Measurements from ENCODE around the gene PNPLA3. TPM values are rescaled to one million over a fixed set of nuclear protein-coding genes. Genes with fewer than 3 reads are reported as not detected.

Gene PNPLA3
- total RNA-seq, 2 experiments from 2014 or later, result 0.31 to 0.50 TPM

- ChIA-PET CTCF (no interaction called here), POLR2A (interaction anchor here (0.8 kb wide), 1 partner anchor 13 kb away, joined by 3 read pairs; no protein-coding TSS in a partner anchor)
- Mint-ChIP-seq H3K4me3 (no peak overlapping the region), H3K36me3 (no peaks in the 10 kb centered on the region), H3K4me1 (ENCODE audit: low read depth) (no peaks in the 10 kb centered on the region), H3K27ac (no peak overlapping the region), H3K9me3 (no peaks in the 10 kb centered on the region), H3K27me3 (peaks cover 9% of the 10 kb centered on the region)
- intact Hi-C loops (cut with micrococcal nuclease), result no loop called here
- DNase-seq, result no peak
Measured at GRCh38 chr22:43941449-43941848, 17.8 kb downstream of the PNPLA3 start.

- POLR2A ChIA-PET, result interaction anchor here (1.2 kb wide), 1 partner anchor 11 kb away, joined by 4 read pairs; the partner anchor contains the start of gene SAMM50
- CTCF ChIA-PET, result interaction anchor here (1.1 to 3.5 kb wide), 11 partner anchors 8 to 77 kb away, joined by 3 to 39 read pairs (median 9); partner anchors contain the start of genes PNPLA3 and SAMM50
- no peaks in the 10 kb centered on the region for H3K36me3 Mint-ChIP-seq
- H3K27ac Mint-ChIP-seq, result no peak overlapping the region
- no peak overlapping the region for H3K4me3 Mint-ChIP-seq
- intact Hi-C loops (cut with micrococcal nuclease), result no loop called here
- H3K9me3 Mint-ChIP-seq, result no peaks in the 10 kb centered on the region
- no peak for DNase-seq
- no peaks in the 10 kb centered on the region for H3K4me1 Mint-ChIP-seq (ENCODE audit: low read depth)
- peaks cover 4% of the 10 kb centered on the region for H3K27me3 Mint-ChIP-seq
Measured at GRCh38 chr22:43944670-43945430, 21.2 kb downstream of the PNPLA3 start.

DNA sequence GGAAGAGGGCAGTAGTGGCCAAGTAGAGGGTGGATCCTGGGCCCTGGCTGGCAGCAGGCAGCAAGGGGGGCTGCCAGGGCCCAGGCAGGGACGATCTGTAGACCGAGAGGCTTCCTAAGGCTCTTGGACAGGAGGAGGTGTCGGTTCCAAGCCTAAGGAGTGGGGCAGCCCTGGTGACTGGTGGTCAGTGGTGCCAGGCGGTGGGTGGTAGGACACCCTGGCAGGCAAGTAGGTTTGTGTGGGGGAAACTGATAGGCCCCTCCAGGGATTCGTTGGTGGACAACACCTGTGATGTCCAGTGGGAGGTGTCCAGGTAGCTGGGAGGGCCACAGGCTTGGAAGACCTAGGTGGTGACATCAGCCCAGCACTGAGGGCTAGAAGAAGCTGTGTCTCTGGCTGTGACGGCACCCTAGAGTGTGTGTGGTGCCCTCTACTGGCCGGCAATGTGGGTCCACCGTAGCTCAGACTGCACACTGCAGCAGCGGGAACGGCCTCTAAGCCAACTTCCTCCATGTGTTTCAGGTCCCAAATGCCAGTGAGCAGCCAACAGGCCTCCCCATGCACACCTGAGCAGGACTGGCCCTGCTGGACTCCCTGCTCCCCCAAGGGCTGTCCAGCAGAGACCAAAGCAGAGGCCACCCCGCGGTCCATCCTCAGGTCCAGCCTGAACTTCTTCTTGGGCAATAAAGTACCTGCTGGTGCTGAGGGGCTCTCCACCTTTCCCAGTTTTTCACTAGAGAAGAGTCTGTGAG lies 22.2 kb downstream of the PNPLA3 start:
- no peaks in the 10 kb centered on the region for H3K4me1 Mint-ChIP-seq (ENCODE audit: low read depth)
- POLR2A ChIA-PET, result interaction anchor here (1.2 kb wide), 1 partner anchor 10 kb away, joined by 4 read pairs; the partner anchor contains the start of gene SAMM50
- no peaks in the 10 kb centered on the region for H3K9me3 Mint-ChIP-seq
- H3K36me3 Mint-ChIP-seq, result no peaks in the 10 kb centered on the region
- CTCF ChIA-PET, result interaction anchor here (0.6 to 3.5 kb wide), 26 partner anchors 9 to 672 kb away, joined by 3 to 39 read pairs (median 4); partner anchors contain the start of genes PNPLA3 and SAMM50
- intact Hi-C loops (cut with micrococcal nuclease), result loop anchor here (1.0 kb wide), 1 partner anchor 63 kb away; no protein-coding TSS in a partner anchor
- H3K27ac Mint-ChIP-seq, result no peak overlapping the region
- DNase-seq, result peak; percentile 80
- H3K27me3 Mint-ChIP-seq, result peaks cover 4% of the 10 kb centered on the region
- H3K4me3 Mint-ChIP-seq, result no peak overlapping the region

GRCh38 chr22:43946384-43946667 lies 22.7 kb downstream of the PNPLA3 start:
- H3K4me3 Mint-ChIP-seq, result no peak overlapping the region
- H3K27ac Mint-ChIP-seq, result no peak overlapping the region
- H3K9me3 Mint-ChIP-seq, result no peaks in the 10 kb centered on the region
- no peaks in the 10 kb centered on the region for H3K4me1 Mint-ChIP-seq (ENCODE audit: low read depth)
- H3K36me3 Mint-ChIP-seq, result no peaks in the 10 kb centered on the region
- DNase-seq, result no peak
- POLR2A ChIA-PET, result no interaction called here
- peaks cover 4% of the 10 kb centered on the region for H3K27me3 Mint-ChIP-seq
- intact Hi-C loops (cut with micrococcal nuclease), result loop anchor here (1.0 kb wide), 1 partner anchor 63 kb away; no protein-coding TSS in a partner anchor
- CTCF ChIA-PET, result interaction anchor here (0.6 to 3.5 kb wide), 23 partner anchors 8 to 673 kb away, joined by 3 to 39 read pairs (median 5); partner anchors contain the start of genes PNPLA3 and SAMM50

DNA sequence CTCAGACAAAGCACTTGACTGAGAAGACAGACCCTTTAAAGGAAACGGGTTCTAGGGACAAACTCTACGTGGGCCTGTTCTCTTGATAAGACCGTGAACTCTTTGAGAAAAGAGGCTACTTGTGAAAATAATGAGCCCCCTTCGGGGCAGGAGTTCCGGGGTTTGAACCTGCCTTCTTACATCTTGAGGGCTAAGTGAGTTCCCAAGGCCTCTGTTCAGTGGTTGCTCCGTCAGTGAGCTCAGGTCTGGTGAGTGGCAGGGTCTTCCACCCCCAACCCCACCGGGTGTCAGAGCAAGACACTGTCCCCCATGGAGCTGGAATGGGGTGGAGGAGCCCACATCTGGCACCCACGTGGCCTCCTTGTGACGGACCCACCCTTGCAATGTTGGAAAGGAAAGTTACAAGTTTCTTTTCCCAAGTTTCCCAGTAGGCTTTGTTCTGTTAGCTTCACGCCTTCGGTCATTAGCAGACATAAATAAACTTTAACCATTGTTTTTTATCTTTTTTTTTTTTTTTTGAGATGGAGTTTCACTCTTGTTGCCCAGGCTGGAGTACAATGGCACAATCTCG lies 25.3 kb downstream of the PNPLA3 start:
- DNase-seq, result no peak
- ChIA-PET POLR2A (no interaction called here), CTCF (interaction anchor here (1.2 to 1.8 kb wide), 2 partner anchors 18 to 66 kb away, joined by 3 to 4 read pairs; no protein-coding TSS in a partner anchor)
- no peaks in the 10 kb centered on the region for H3K9me3 Mint-ChIP-seq
- peaks cover 3% of the 10 kb centered on the region for H3K27me3 Mint-ChIP-seq
- intact Hi-C loops (cut with micrococcal nuclease), result no loop called here
- H3K4me3 Mint-ChIP-seq, result no peak overlapping the region
- no peaks in the 10 kb centered on the region for H3K36me3 Mint-ChIP-seq
- H3K27ac Mint-ChIP-seq, result no peak overlapping the region
- peaks cover under 1% of the 10 kb centered on the region for H3K4me1 Mint-ChIP-seq (ENCODE audit: low read depth)

DNA sequence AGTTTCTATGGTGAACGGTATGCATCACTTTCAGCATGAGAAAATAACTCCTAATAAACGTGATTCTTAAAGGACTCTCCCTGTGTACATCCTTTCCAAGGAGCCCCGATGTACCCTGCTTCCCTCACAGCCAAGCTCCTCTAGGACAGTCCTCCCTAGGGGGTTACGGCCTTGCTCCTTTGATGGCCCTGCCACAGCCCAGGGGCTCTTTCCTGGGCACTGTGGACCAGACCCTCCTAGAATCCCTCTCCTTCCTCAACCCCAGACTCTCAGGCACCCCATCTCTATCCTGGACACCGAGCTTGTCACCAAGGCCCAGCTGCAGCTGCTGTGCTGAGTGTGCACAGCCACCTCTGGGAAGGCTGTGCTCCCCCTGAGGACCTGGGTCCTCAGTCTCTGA lies 27.8 kb downstream of the PNPLA3 start:
- POLR2A ChIA-PET, result no interaction called here
- Mint-ChIP-seq H3K4me1 (ENCODE audit: low read depth) (peaks cover 16% of the 10 kb centered on the region), H3K36me3 (peaks cover 2% of the 10 kb centered on the region), H3K27me3 (no peaks in the 10 kb centered on the region), H3K27ac (no peak overlapping the region), H3K9me3 (no peaks in the 10 kb centered on the region), H3K4me3 (no peak overlapping the region)
- intact Hi-C loops (cut with micrococcal nuclease), result no loop called here
- CTCF ChIA-PET, result interaction anchor here (0.5 kb wide), 1 partner anchor 722 kb away, joined by 3 read pairs; no protein-coding TSS in a partner anchor
- no peak for DNase-seq

DNA sequence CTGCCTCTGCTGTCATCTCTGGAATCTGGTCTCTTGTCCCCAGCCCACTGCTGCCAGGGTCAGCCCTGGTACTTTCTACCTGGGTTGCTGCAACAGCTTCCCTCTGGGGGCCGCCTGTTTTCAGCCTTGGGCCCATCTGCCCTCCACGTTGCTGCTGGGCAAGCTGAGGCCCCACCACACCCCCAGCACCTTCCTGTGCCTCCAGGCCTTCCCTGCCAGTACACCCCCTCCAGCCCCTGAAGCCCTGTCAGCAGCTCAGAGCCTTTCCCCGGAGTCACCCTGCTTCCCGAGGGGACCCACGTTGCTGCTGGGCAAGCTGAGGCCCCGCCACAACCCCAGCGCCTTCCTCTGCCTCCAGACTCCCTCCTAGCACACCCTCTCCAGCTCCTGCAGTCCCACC lies 28.4 kb downstream of the PNPLA3 start:
- peaks cover 21% of the 10 kb centered on the region for H3K4me1 Mint-ChIP-seq (ENCODE audit: low read depth)
- H3K27ac Mint-ChIP-seq, result no peak overlapping the region
- DNase-seq, result no peak
- H3K9me3 Mint-ChIP-seq, result no peaks in the 10 kb centered on the region
- intact Hi-C loops (cut with micrococcal nuclease), result no loop called here
- CTCF ChIA-PET, result interaction anchor here (0.6 kb wide), 1 partner anchor 41 kb away, joined by 3 read pairs; no protein-coding TSS in a partner anchor
- no peak overlapping the region for H3K4me3 Mint-ChIP-seq
- POLR2A ChIA-PET, result interaction anchor here (0.6 kb wide), 1 partner anchor 637 kb away, joined by 4 read pairs; no protein-coding TSS in a partner anchor
- H3K27me3 Mint-ChIP-seq, result no peaks in the 10 kb centered on the region
- peaks cover 3% of the 10 kb centered on the region for H3K36me3 Mint-ChIP-seq

GRCh38 chr22:43953988-43954785 lies 30.6 kb downstream of the PNPLA3 start:
- Mint-ChIP-seq H3K4me1 (ENCODE audit: low read depth) (peaks cover 30% of the 10 kb centered on the region), H3K27ac (peak overlapping the region; percentile 82), H3K9me3 (no peaks in the 10 kb centered on the region), H3K4me3 (peak overlapping the region; percentile 96), H3K36me3 (peaks cover 7% of the 10 kb centered on the region), H3K27me3 (no peaks in the 10 kb centered on the region)
- intact Hi-C loops (cut with micrococcal nuclease), result no loop called here
- no peak for DNase-seq
- CTCF ChIA-PET, result interaction anchor here (0.7 to 2.0 kb wide), 5 partner anchors 8 to 127 kb away, joined by 3 to 31 read pairs (median 3); no protein-coding TSS in a partner anchor
- POLR2A ChIA-PET, result interaction anchor here (0.6 to 1.3 kb wide), 4 partner anchors 13 to 717 kb away, joined by 3 to 4 read pairs (median 3); partner anchors contain the start of gene EFCAB6

- H3K27me3 Mint-ChIP-seq, result no peaks in the 10 kb centered on the region
- intact Hi-C loops (cut with micrococcal nuclease), result loop anchor here (5.0 kb wide), 1 partner anchor 763 kb away; no protein-coding TSS in a partner anchor
- H3K4me3 Mint-ChIP-seq, result peak within 1 kb of the TSS; percentile 96
- peak; percentile 94 for DNase-seq
- H3K4me1 Mint-ChIP-seq (ENCODE audit: low read depth), result peaks cover 30% of the 10 kb centered on the region
- peaks cover 7% of the 10 kb centered on the region for H3K36me3 Mint-ChIP-seq
- peak within 1 kb of the TSS; percentile 82 for H3K27ac Mint-ChIP-seq
- POLR2A ChIA-PET, result interaction anchor here (0.8 to 1.3 kb wide), 5 partner anchors 10 to 716 kb away, joined by 3 to 4 read pairs (median 3); partner anchors contain the start of gene EFCAB6
- no peaks in the 10 kb centered on the region for H3K9me3 Mint-ChIP-seq
- CTCF ChIA-PET, result interaction anchor here (0.7 to 2.0 kb wide), 7 partner anchors 9 to 126 kb away, joined by 3 to 31 read pairs (median 3); partner anchors contain the start of gene PARVB
Measured at GRCh38 chr22:43955040-43955882, 31.7 kb downstream of the PNPLA3 start, which contains the start of gene SAMM50. TSS of gene SAMM50 (plus strand) at chr22:43955442. CDS start at chr22:43955578, 136 bp downstream.
